ENCODE measurements around the gene DCST1.

DCST1 gene

DNA sequence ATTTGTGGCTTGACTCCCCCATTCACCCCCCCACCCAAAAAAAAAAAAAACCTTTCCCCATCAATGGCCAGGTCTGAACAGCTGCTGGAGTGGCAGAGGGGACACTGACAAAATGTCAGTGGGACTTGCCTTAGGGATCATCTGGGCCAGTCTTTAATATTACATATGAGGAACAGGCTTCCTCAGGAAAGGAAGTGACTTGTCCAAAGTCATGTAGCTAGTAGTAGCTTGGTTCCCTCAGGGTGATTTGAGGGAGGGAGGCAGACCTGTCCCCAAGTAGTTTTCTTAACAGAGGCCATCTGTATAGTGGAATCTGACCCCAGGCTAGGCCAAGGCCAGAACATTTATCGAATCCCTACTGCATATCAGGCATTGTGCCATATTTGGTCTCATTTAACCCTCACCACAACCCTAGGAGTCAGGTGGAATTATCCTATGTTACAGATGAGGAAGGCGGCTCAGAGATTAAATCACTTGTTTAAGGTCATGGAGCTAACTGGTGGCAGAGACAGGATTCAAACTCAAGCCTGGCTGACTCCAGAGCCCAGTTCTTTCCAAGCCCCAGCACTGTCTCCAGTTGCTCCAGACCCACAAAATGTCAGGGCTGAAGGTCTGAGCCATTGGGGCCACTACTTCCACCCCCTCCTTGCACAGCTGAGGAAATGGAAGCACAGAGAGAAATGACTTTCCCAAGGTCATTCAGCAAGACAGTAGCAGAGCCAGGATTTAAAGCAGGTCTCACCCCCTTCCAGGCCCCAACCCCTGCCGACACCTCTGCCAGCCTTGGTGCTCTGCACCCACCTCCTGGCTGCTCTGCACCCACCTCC is 20.6 kb upstream of the DCST1 start:
- no peak for DNase-seq (ENCODE audit: low read depth in 1 of 2, low spot score in 1 of 2)

DNA sequence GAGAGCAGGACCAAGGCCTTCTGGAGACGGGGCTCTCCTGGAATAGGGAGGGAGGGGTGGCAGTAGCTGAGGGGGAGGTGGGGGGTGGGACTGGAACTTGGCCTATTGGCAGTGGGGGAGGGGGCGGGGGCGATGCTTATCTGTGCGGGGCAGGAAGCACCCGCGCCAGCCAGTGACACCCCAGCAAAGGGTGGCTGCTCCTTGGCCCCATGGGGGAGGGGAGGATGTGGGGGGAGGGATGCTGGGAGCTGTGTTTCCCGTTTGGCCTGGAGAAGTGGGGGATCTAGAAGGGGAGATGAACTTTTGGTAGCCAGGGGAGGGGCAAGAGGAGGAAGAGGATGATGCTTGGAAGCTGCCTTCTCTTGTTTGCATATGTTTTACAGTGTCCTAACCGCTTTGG is 20.0 kb upstream of the DCST1 start:
- no peak for DNase-seq (ENCODE audit: low read depth in 1 of 2, low spot score in 1 of 2)

DNA sequence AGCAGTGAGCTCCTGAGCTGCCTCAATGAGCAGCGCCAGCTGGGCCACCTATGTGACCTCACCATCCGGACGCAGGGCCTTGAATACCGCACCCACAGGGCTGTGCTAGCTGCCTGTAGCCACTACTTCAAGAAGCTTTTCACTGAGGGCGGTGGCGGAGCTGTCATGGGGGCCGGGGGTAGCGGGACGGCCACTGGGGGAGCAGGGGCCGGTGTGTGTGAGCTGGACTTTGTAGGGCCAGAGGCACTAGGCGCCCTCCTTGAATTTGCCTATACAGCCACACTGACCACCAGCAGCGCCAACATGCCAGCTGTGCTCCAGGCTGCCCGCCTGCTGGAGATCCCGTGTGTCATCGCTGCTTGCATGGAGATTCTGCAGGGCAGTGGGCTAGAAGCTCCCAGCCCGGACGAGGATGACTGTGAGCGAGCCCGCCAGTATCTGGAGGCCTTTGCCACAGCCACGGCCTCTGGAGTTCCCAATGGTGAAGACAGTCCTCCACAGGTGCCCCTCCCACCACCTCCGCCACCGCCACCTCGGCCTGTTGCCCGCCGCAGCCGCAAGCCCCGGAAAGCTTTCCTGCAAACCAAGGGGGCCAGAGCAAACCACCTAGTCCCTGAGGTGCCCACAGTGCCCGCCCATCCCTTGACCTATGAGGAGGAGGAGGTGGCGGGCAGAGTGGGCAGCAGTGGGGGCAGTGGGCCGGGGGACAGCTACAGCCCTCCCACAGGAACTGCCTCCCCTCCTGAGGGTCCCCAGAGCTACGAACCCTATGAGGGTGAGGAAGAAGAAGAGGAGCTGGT is 18.7 kb upstream of the DCST1 start:
- no peak for DNase-seq (ENCODE audit: low read depth in 1 of 2, low spot score in 1 of 2)

DNA sequence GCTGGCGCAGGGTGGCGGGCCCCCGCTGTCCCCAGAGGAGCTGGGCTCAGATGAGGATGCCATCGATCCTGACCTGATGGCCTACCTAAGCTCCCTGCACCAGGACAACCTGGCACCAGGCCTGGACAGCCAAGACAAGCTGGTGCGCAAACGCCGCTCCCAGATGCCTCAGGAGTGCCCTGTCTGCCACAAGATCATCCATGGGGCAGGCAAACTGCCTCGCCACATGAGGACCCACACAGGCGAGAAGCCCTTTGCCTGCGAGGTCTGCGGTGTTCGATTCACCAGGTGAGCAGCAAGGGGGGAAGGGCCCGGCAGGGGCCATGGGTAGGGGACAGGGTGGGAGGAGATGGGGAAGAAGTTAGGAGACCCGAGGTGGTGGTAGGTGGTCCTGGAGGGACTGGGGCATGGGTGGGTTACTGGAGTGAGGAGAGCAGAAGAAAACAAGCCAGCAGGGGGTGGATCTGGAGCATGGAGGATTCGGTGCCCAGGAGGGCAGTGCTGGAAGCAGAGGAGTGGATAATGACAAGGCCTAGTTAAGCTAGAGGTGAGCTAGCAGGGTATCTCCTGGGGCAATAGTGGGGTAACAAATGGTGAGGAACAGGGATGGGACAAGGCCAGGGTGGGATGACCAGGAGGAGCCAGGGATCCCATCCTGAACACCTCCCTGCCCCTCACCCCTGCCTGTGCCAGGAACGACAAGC is 17.9 kb upstream of the DCST1 start:
- no peak for DNase-seq (ENCODE audit: low read depth in 1 of 2, low spot score in 1 of 2)

DNA sequence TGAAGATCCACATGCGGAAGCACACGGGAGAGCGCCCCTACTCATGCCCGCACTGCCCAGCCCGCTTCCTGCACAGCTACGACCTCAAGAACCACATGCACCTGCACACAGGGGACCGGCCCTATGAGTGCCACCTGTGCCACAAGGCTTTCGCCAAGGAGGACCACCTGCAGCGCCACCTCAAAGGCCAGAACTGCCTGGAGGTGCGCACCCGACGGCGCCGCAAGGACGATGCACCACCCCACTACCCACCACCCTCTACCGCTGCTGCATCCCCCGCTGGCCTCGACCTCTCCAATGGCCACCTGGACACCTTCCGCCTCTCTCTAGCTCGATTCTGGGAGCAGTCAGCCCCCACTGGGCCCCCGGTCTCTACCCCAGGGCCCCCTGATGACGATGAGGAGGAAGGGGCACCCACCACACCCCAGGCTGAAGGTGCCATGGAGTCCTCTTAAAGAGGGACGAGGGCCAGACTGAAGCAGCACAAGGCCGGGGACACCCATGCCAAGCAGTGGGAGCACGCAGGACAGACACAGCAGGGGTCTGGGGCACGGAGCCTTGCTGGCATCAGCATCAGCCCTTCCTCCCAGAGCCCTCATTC is 17.3 kb upstream of the DCST1 start:
- DNase-seq (ENCODE audit: low read depth in 1 of 2, low spot score in 1 of 2): no peak

DNA sequence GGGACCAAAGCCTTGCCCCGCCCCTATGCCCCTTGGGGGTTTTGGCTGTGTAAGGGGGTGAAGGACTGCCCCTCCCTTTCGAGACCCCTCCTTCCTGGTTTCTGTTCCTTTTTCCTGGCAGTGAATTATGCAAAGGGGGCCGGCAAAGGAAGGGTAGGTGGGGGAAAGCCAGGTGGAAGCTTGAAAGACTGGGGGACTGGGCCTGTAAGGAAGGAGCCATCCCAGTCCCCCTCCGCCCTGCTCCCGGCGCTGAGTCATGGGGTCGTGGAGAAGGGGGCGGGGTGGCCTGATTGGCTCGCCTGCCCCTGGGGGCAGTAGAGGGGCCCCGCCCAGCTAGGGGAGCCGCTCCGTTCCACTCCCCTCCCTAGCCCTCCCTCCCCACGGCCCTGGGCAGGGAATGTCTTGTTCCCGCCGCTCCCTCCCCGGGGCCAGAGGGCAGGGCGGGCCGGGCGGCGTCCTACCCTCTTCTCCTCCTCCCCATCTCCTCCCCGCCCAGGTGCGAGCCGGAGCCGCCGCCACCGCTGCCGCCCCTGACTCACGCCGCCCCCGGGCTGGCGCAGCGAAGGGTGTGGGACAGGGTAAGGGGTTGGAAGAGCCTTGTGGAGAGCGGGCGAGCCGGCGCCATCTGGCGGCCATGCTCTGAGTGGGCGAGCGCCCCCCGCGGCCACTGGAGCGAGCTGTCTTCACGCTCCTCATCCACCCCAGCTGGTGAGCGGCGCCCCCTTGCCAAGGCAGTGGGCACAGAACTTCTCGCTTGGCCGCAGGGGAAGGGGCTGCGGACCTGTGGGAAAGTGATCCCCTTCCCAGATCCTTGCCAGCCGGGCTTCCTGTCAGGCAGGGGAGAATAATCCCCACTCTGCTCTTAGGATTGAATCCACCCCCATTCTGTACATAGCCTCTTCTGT is 16.3 kb upstream of the DCST1 start:
- peak; percentile 79 to 89 for DNase-seq (ENCODE audit: low read depth in 1 of 2, low spot score in 1 of 2)

DNA sequence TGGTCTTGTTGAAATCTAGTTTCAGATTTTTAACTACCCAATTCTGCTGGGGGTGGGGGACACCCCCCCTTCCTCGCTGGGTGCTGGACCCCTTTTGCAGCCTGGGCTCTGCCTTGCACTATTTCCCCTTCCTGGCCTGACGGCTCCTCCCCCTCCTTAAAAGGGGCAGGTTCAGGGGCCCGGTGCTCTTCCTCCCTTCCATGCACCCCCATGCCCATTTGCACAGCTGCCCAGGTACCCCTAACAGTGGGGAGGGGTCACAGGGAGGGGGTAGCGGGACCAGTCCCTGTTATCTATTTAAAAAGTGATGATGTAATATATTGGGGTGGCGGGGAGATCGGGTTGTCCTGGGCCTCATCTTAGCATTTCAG is 15.7 kb upstream of the DCST1 start:
- DNase-seq (ENCODE audit: low read depth in 1 of 2, low spot score in 1 of 2): no peak

DNA sequence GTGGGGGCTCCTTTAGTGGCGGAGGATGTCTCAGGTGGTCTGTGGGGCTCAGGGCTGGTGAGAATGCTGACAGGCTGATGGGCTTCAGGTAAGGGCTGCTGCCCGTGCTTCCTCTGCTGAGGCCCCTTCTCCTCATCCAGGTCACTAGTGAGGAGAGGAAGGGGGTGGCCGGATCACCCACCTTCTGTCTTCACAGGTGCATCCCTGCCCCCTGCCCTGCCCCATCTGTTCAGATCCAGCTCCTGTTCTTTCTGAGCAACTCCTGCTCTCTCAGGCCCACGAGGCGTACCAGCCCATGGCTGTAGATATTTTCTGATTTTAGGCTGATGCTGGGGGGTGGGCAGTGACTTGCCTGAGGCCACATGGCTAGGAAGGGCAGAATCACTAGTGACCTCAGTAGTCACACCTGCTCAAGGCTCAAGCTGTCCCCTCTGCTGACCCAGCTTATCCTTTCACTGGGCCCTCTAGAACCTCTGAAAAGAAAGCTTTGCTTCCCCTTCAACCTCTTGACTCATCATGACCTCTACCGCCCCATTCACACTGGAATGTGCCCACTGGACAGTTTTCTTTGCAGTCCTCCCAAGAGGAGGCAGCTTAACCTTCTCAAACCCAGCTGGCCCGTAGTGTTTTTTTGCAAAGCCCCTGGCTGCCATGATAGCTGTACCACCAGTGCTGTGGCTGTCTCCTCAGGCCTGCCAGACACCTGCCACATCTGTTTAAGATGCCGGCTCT is 14.8 kb upstream of the DCST1 start:
- no peak for DNase-seq (ENCODE audit: low read depth in 1 of 2, low spot score in 1 of 2)

DNA sequence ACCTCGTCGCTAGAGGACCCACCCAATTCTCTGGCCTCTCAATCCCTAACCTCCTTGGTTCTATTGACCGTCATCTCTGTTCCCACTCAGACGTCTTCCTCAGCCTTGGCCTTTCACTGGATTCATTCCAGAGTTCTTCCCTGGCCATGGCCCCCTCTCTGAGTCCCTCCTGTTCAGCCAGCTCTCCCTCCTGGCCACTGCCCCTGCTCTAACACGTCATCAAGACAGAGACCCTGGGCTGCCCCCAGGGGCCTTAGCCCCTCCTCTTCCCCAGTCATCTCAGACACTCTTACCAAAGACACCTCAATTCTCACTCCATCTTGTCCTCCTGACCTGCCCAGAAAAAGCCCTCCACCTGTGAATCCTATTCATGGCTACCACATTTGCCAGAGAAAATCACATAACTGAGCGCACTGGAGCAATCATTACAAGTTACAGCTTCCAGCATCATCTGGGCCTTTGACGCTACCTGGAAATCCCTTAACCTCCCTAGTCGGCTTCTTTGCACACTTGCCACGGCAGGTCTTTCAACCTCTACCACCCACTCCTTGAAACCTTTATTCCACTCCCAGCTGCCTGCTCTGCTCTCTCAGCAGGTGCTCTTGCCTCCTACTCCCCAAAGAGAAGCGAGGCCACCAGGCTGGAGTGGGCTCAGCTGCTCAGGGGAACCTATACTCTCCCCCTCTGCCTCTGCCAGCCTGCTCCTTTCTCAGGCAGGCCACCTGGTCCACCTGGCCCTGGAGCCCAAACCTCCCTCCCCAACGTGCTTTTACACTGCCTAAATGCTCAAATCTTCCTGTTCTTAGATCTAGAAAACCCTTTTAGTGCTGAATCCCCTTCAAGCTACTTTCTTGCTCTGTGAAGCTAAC is 14.0 kb upstream of the DCST1 start:
- no peak for DNase-seq (ENCODE audit: low read depth in 1 of 2, low spot score in 1 of 2)

DNA sequence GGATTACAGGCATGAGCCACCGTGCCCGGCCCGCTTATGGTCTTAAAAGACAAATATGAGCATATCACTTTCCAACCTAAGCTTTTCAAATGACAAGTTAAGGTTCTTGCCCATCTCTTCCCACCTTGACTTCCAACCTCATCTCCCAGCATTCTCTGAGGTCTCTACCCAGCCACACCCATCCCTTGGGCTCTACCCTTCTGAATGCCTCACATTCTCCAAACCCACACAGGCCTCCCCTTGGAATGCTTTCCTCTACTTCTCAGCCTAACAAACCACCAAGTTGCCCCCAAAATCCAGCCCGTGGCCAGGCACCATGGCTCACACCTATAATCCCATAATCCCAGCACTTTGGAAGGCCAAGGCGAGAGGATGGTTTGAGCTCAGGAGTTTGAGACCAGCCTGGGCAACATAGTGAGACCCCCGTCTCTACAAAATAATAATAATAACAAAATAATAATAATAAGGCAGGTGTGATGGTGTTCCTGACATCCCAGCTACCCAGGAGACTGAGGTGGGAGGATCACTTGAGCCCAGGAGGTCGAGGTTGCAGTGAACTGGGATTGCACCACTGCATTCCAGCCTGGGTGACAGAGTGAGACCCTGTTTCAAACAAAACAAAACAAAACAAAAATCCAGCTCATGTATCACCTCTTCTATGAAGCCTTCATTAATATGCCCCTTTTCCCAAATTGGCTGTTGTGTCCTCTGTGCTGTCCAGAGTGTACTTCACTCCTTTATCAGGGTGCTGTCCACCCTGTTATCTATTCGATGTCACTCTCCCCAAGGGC is 11.3 kb upstream of the DCST1 start:
- DNase-seq (ENCODE audit: low read depth in 1 of 2, low spot score in 1 of 2): no peak

DNA sequence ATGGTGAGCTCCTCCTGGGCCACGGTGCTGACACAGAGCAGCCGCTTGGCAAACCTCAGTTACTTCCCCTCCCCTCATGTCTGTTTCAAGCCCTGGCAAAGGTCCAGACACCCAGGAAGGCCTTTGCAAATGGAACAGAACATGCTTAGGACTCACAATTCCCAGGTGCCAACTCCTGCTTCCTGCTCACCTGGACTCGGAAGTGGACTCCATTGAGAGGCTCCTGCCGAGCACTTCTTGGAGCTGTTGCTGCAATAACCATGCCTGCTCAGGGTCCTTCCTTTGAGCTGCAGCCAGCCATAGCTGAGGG is 10.7 kb upstream of the DCST1 start:
- no peak for DNase-seq (ENCODE audit: low read depth in 1 of 2, low spot score in 1 of 2)

DNA sequence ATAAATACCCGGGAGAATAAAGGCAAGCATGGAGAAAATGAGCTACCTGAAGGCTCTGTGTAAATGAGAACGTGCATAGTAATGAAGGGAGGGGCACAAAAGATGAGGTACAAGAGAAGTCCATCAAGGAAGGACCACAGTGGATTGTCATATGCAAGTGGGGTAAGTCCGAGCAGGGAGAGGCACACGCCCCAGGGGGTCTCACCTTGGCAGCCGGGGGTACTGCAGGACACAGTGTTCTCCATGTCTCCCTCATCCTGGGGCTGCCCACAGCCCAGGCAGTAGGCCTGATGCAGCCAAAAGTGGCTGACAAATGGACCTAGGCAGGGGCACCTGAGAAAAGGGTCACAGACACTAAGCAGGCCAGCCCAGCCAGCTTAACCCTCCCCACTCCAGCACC is 10.0 kb upstream of the DCST1 start:
- no peak for DNase-seq (ENCODE audit: low read depth in 1 of 2, low spot score in 1 of 2)

DNA sequence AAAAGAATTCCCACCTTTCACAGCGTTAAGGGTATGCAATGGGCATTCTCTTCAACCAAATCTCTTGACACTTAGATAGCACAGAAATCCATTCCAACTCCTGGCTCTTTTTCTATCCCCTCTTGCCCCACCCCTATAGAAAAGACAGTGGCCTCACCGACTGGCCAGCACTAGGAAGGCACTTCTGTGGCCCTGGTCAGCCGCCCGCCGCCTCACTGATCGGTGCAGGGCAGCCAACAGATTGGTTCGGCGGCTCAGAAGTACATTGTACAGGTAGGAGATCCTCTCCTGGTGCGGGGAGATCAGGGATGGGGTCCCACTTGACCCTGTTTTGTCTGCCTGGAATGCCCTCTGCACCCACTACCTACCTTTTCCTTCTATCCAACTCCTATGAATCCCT is 9.3 kb upstream of the DCST1 start:
- no peak for DNase-seq (ENCODE audit: low read depth in 1 of 2, low spot score in 1 of 2)

DNA sequence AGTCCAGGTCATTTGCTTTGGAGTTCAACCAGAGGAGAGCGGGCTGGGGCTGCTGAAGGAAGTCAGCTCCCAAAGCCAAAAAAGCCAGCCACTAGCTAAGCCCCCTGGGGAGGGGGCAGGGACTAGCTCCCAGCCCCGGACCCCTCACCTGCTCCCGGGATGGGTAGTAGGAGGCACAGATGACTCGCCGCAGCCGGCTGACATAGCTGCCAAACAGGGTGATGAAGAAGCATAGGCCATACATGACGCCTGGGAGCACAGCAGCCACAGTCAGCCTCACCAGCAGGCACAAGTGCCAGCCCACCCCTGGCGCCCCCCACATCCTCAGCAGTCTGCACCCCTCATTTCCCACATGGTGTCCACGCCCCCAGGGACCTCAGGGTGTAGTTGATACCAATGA is 7.5 kb upstream of the DCST1 start:
- DNase-seq (ENCODE audit: low read depth in 1 of 2, low spot score in 1 of 2): no peak

DNA sequence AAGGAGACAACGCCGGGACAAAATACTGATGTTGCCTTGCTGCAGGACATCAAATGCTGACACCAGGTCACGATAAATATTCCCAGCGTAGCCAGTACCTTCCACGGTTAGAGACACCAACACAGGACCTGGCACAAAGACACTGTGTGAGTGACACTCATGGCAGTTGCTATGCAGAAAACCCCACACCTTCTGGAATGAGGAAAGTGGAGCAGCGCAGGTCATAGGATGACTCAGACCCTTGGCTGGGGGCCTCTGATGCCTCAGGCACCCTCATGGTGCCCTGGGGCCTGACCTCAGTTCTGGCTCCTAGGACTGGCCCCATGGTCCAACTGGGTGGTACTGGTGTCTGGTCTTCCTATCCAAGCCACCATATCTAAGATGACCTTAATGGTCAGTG is 7.0 kb upstream of the DCST1 start:
- DNase-seq (ENCODE audit: low read depth in 1 of 2, low spot score in 1 of 2): no peak

DNA sequence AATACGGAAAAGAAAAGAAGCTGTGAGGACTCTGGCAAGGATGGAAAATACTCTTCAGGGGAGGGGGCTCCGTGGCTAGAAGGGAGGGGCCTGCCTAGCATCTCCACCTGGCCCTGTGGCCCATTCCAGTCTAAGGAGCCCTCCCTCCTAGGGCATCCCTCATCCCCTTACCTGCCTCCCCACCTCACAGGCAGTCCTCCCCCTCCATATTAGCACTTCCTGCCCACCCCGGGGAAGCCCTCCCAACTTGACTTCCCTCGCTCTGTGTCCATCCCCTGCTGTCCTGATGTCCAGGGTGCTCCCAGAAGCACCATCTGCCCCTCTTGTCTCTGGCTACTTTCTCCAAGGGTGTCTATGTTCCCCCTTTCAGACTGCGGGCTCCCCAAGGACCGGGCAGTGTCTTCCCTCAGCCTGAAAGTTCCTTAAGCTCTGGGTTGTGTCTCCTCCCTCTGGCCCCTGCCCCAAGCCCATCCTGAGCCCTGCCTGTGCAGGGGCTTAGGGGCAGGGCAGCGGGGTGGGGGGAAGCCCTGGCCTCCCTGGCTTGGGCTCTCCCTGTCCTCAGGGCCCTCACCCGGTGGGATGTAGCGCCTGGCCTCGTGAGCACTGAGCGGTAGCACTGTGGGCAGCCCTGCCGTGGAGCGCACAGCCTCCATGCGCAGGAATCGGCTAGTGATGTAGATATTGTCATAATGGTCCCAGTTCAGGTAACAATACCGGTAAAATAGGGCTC is 3.9 kb upstream of the DCST1 start:
- no peak for DNase-seq (ENCODE audit: low read depth in 1 of 2, low spot score in 1 of 2)

DNA sequence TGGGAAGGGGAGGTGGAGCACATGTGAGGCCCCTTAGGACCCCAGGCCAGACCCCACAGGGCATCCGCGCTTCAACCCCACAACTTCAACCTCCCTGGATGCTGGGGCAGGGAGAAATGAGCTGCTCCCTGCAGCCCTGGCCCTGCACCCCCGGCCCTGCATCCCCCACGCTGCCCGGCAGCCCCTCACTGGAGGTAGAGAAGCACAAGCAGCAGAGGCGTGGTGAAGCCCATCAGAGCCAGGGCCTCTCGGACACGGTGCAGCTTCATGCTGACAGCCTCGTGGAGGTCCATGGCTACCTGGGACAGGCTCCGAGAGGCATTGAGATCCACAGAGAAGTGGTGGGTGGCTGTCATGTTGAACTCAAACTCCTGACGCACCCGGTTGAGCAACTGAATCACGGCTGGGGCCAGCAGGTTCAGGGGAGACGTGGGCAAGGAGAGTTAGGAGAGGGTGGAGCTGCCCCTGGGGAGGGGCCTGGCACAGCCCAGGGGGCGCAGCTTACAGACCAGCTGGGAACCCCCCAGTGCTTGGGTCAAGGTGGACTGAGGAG is 3.3 kb upstream of the DCST1 start:
- DNase-seq (ENCODE audit: low read depth in 1 of 2, low spot score in 1 of 2): no peak

Data from activated T-helper 1 cell treated with anti-CD3 and anti-CD28 coated beads, Interleukin-2, amount 50 U/mL, for 16 hours (primary cell).